Fibroblast of lung (primary cell): ENCODE measurements around the gene PDE3A. TPM values are rescaled to one million over a fixed set of nuclear protein-coding genes. Genes with fewer than 3 reads are reported as not detected.
A peak's percentile ranks its signal among the peaks of the same experiment; 100 is the strongest.

Experiments
- DNase-seq, 2 donors: peaks; one replicate each; pipeline versions ENCODE4 v3.0.0 to v3.0.0-alpha.2; 2010; ENCODE audit warnings: low read depth in 2 of 2
- H2AFZ ChIP-seq: 2 replicates; pipeline ENCODE4 v1.5.1; 2012; ENCODE audit warnings: low read length, control low read depth, inconsistent platforms
- H3K27ac ChIP-seq: 2 replicates; pipeline ENCODE4 v1.5.1; 2011; ENCODE audit warnings: low read length, control low read depth; ENCODE audit not compliant: insufficient read depth
- H3K27me3 ChIP-seq: 2 replicates; pipeline ENCODE4 v1.5.1; 2011; ENCODE audit warnings: mild to moderate bottlenecking, low read length; ENCODE audit not compliant: control insufficient read depth, insufficient read depth
- H3K36me3 ChIP-seq: 2 replicates; pipeline ENCODE4 v1.5.1; 2011; ENCODE audit warnings: low read length; ENCODE audit not compliant: control insufficient read depth, insufficient read depth
- H3K4me1 ChIP-seq: 2 replicates; pipeline ENCODE4 v1.5.1; 2011; ENCODE audit warnings: low read length; ENCODE audit not compliant: control insufficient read depth, insufficient read depth; ENCODE audit errors: extremely low read depth
- H3K4me2 ChIP-seq: 2 replicates; pipeline ENCODE4 v1.5.1; 2011; ENCODE audit warnings: low read length, control low read depth; ENCODE audit not compliant: insufficient read depth; ENCODE audit errors: extremely low read depth
- H3K4me3 ChIP-seq, 4 experiments: fragments of 200-600 bp in 1 of 4; sonication (generic) in 1 of 4; replicated peaks in 1 of 4; 2 replicates each; pipeline ENCODE4 v1.5.1; 2011 to 2016; ENCODE audit warnings: low read length in 4 of 4, low read depth in 3 of 4, mild to moderate bottlenecking in 3 of 4, control low read depth in 2 of 4, inconsistent platforms in 1 of 4, mixed read lengths in 1 of 4; ENCODE audit not compliant: insufficient read depth in 1 of 4; ENCODE audit errors: control extremely low read depth in 1 of 4
- H3K79me2 ChIP-seq: 2 replicates; pipeline ENCODE4 v1.5.1; 2012; ENCODE audit warnings: mild to moderate bottlenecking, low read length, inconsistent platforms; ENCODE audit not compliant: control insufficient read depth, insufficient read depth
- H3K9ac ChIP-seq: 2 replicates; pipeline ENCODE4 v1.5.1; 2011; ENCODE audit warnings: mild to moderate bottlenecking, low read length, control low read depth; ENCODE audit not compliant: insufficient read depth
- H3K9me3 ChIP-seq: 2 replicates; pipeline ENCODE4 v1.5.1; 2012; ENCODE audit warnings: low read depth, low read length; ENCODE audit not compliant: control insufficient read depth, insufficient read depth
- H4K20me1 ChIP-seq: 2 replicates; pipeline ENCODE4 v1.5.1; 2011; ENCODE audit warnings: low read length; ENCODE audit not compliant: control insufficient read depth, insufficient read depth; ENCODE audit errors: extremely low read depth
- EZH2 ChIP-seq: IDR thresholded peaks from 2 replicates; pipeline ENCODE4 v1.5.1; 2012; ENCODE audit warnings: low read length, control low read depth, mild to moderate bottlenecking; ENCODE audit errors: missing control alignments
- polyA plus RNA-seq, 2 donors: library from polyadenylated mRNA; depleted of rRNA in 1 of 2; stranded (reverse) in 1 of 2; unstranded in 1 of 2; fragments of >200 nt; gene quantifications; 2 replicates each; pipeline ENCODE4 v1.2.1, GENCODE V29; 2011 to 2012; ENCODE audit warnings: missing spikeins in 1 of 2
- total RNA-seq: library from RNA; depleted of rRNA; stranded (reverse); fragments of >200 nt; gene quantifications from 2 replicates; pipeline ENCODE4 v1.2.1, GENCODE V29; 2014
- TF ChIP-seq, protein P1 (sequence below), 2 donors: IDR thresholded peaks in 1 of 2; conservative IDR thresholded peaks in 1 of 2; 1 replicate in 1 of 2; 2 replicates in 1 of 2; pipeline ENCODE4 v1.5.1; 2011 to 2012; ENCODE audit warnings: low read length in 2 of 2, control low read depth in 1 of 2, inconsistent platforms in 1 of 2, low read depth in 1 of 2, mild to moderate bottlenecking in 1 of 2

The PDE3A gene
- total and polyA plus RNA-seq, 2 donors (not counting 1 experiment from before 2014, with no cell fraction given), result 0.17 to 2.7 TPM

GRCh38 chr12:20629414-20630156, 261.2 kb downstream of the PDE3A start:
- H3K79me2 ChIP-seq, result no peaks in the 10 kb centered on the region
- H3K27me3 ChIP-seq, result no peaks in the 10 kb centered on the region
- no peak overlapping the region for H3K4me2 ChIP-seq
- TF ChIP-seq EZH2, result no peak
- TF ChIP-seq, protein P1, sequence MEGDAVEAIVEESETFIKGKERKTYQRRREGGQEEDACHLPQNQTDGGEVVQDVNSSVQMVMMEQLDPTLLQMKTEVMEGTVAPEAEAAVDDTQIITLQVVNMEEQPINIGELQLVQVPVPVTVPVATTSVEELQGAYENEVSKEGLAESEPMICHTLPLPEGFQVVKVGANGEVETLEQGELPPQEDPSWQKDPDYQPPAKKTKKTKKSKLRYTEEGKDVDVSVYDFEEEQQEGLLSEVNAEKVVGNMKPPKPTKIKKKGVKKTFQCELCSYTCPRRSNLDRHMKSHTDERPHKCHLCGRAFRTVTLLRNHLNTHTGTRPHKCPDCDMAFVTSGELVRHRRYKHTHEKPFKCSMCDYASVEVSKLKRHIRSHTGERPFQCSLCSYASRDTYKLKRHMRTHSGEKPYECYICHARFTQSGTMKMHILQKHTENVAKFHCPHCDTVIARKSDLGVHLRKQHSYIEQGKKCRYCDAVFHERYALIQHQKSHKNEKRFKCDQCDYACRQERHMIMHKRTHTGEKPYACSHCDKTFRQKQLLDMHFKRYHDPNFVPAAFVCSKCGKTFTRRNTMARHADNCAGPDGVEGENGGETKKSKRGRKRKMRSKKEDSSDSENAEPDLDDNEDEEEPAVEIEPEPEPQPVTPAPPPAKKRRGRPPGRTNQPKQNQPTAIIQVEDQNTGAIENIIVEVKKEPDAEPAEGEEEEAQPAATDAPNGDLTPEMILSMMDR (conservative IDR thresholded peaks at IDR 0.05 in 1 of 2, IDR thresholded peaks at IDR 0.05 in 1 of 2; ENCODE audit: low read depth in 1 of 2, low read length in 2 of 2), result no peak
- no peak overlapping the region for H2AFZ ChIP-seq
- no peak overlapping the region for H3K9ac ChIP-seq
- H3K27ac ChIP-seq, result no peak overlapping the region
- H3K4me1 ChIP-seq, result no peaks in the 10 kb centered on the region
- H4K20me1 ChIP-seq, result no peaks in the 10 kb centered on the region
- peak; percentile 46 to 79 for DNase-seq
- H3K4me3 ChIP-seq, result no peak overlapping the region
- H3K36me3 ChIP-seq, result no peaks in the 10 kb centered on the region
- no peaks in the 10 kb centered on the region for H3K9me3 ChIP-seq

GRCh38 chr12:20631711-20632110, 263.4 kb downstream of the PDE3A start:
- DNase-seq, result peak; percentile 27 to 79
- TF ChIP-seq EZH2, result no peak
- TF ChIP-seq, protein P1 (conservative IDR thresholded peaks at IDR 0.05 in 1 of 2, IDR thresholded peaks at IDR 0.05 in 1 of 2; ENCODE audit: low read depth in 1 of 2, low read length in 2 of 2), result no peak

DNA sequence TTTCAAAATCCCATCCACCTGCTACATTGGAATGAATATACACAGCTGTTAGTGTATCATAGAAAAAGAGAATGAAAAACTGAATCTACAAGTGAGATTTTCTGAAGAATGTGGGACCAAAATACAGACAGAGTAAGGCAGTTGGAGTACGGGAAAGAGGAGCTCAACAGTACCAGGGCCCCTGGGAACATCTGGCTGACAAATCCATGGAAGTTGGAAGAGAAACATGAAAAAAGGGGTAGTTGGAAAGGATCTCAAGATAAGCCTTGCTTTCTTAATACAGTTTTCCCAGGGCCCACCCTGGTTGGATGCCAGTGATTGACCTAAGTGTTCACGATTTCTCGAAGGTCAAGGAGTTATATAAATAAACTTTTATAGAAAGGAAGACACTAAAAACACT, 272.8 kb downstream of the PDE3A start:
- Histone ChIP-seq H3K79me2 (no peaks in the 10 kb centered on the region), H3K9me3 (no peaks in the 10 kb centered on the region), H2AFZ (no peak overlapping the region), H3K9ac (no peak overlapping the region), H3K36me3 (no peaks in the 10 kb centered on the region), H4K20me1 (no peaks in the 10 kb centered on the region), H3K27ac (no peak overlapping the region), H3K27me3 (no peaks in the 10 kb centered on the region), H3K4me1 (no peaks in the 10 kb centered on the region), H3K4me3 (no peak overlapping the region), H3K4me2 (no peak overlapping the region)
- TF ChIP-seq EZH2, result no peak
- TF ChIP-seq, protein P1 (conservative IDR thresholded peaks at IDR 0.05 in 1 of 2, IDR thresholded peaks at IDR 0.05 in 1 of 2; ENCODE audit: low read depth in 1 of 2, low read length in 2 of 2), result no peak
- DNase-seq, result no peak

More at GRCh38 chr12:20631711-20632110, 263.4 kb downstream of the PDE3A start:
- Histone ChIP-seq H3K9me3 (no peaks in the 10 kb centered on the region), H3K4me1 (no peaks in the 10 kb centered on the region), H3K4me2 (no peak overlapping the region), H3K4me3 (no peak overlapping the region), H2AFZ (no peak overlapping the region), H3K27ac (no peak overlapping the region), H3K27me3 (no peaks in the 10 kb centered on the region), H3K36me3 (no peaks in the 10 kb centered on the region), H4K20me1 (no peaks in the 10 kb centered on the region), H3K9ac (no peak overlapping the region), H3K79me2 (no peaks in the 10 kb centered on the region)
